ENCODE measurements around the gene CHL1.

Gene CHL1

GRCh38 chr3:435161-435560 lies 238.6 kb downstream of the CHL1 start:
- no peak for TF ChIP-seq CTCF (IDR thresholded peaks at IDR 0.05; ENCODE audit: low read depth, low read length)
- H3K4me3 ChIP-seq (replicated peaks in 1 of 2; ENCODE audit: low read depth in 2 of 2, low read length in 2 of 2): no peak overlapping the region
- no peak for DNase-seq (ENCODE audit: low read depth in 2 of 2)

GRCh38 chr3:436053-436452 lies 239.5 kb downstream of the CHL1 start:
- no peak for DNase-seq (ENCODE audit: low read depth in 2 of 2)
- no peak for TF ChIP-seq CTCF (IDR thresholded peaks at IDR 0.05; ENCODE audit: low read depth, low read length)
- no peak overlapping the region for H3K4me3 ChIP-seq (replicated peaks in 1 of 2; ENCODE audit: low read depth in 2 of 2, low read length in 2 of 2)

DNA sequence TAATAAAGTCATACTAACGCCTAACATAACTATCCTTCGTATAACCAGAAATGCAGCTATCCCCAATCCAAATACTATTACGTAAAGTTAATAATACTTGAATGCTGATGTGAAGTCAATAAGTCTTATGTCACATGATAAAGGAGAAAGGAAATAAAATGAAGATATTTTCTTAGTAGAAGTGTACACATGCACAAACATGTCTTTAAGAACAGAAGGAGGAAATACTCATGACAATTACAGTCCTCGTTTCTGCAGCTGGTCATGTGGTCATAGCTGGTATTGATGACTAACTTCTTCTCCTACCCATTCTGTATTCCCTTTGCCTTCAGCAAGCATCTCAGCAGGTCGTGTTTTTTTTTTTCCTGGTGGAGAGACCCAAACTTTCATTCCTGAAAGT lies 244.3 kb downstream of the CHL1 start:
- DNase-seq (ENCODE audit: low read depth in 2 of 2): no peak
- H3K4me3 ChIP-seq (replicated peaks in 1 of 2; ENCODE audit: low read depth in 2 of 2, low read length in 2 of 2): no peak overlapping the region
- no peak for TF ChIP-seq CTCF (IDR thresholded peaks at IDR 0.05; ENCODE audit: low read depth, low read length)

DNA sequence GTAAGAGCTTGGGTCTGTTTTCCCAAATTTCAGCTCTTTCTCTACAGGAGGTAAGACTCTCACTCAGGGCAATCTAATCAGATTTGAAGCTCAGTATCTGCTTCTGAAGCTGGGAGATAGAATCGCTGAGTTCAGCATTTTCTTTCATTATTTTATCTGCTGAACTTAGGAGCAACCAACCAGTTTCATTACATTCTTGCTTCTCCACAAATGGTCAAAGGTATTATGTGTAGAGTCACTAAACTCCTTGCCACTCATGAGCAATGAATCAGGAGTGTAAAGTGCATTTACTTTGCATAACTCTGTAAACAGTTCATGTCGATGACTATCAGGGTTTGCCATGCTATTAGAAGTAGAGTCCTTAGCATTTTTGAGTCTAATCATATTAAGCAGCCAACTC lies 249.4 kb downstream of the CHL1 start:
- TF ChIP-seq CTCF (IDR thresholded peaks at IDR 0.05; ENCODE audit: low read depth, low read length): no peak
- no peak overlapping the region for H3K4me3 ChIP-seq (replicated peaks in 1 of 2; ENCODE audit: low read depth in 2 of 2, low read length in 2 of 2)
- DNase-seq (ENCODE audit: low read depth in 2 of 2): no peak

GRCh38 chr3:447671-448070 lies 251.1 kb downstream of the CHL1 start:
- no peak for TF ChIP-seq CTCF (IDR thresholded peaks at IDR 0.05; ENCODE audit: low read depth, low read length)
- DNase-seq (ENCODE audit: low read depth in 2 of 2): no peak
- H3K4me3 ChIP-seq (replicated peaks in 1 of 2; ENCODE audit: low read depth in 2 of 2, low read length in 2 of 2): no peak overlapping the region

- H3K4me3 ChIP-seq (replicated peaks in 1 of 2; ENCODE audit: low read depth in 2 of 2, low read length in 2 of 2): no peak overlapping the region
- no peak for TF ChIP-seq CTCF (IDR thresholded peaks at IDR 0.05; ENCODE audit: low read depth, low read length)
- no peak for DNase-seq (ENCODE audit: low read depth in 2 of 2)
Observed at GRCh38 chr3:449711-450110, 253.1 kb downstream of the CHL1 start.

DNA sequence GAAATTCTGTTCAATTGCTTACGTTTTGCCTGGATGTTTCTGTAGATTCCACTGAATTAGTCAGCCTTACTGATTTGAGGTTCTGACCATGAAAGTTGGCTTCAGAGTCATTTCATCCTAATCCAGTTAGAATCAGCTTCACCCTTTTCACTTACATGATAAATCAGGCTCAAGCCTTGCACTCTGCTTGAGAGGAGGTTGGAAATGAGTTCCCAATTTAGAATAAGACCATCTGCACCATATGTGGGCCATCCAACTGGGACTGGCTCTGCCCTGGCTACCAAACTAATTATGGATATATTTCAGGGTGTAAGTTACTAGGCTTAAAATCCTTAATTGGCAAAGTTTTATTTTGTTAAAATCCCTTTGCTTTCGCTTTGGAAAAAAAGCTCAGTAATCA lies 255.7 kb downstream of the CHL1 start:
- no peak for DNase-seq (ENCODE audit: low read depth in 2 of 2)
- H3K4me3 ChIP-seq (replicated peaks in 1 of 2; ENCODE audit: low read depth in 2 of 2, low read length in 2 of 2): no peak overlapping the region
- TF ChIP-seq CTCF (IDR thresholded peaks at IDR 0.05; ENCODE audit: low read depth, low read length): no peak

All from cardiac fibroblast (primary cell).